ENCODE measurements around the gene CD207.
A peak's percentile ranks its signal among the peaks of the same experiment; 100 is the strongest.
"Not testable (repeated sequence)": the region's sequence is repeated elsewhere in the genome, so short reads cannot be mapped to it uniquely, and the experiment has no call there.

CD207 gene

DNA sequence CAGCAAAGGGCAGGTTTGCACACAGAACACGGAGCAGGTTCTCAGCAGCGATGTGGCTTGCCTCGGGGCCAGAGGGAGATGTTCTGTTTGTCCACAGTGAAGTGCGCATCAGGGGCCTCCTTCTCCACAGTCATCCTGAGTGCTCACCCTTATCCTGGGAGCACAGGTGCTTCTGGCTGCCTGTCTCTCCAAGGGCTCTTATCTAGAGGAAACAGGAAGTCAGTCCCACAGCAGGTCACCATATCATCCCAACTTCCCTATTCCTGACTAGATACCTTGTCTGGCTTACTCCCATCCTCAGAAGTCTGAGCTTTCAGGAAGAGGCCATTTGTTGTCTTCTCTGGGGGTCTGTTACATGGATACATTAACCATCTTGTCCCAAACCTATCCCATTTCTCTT is at the start of gene CD207:
CD207 (minus strand) TSS at position 174 of the 400 bp plus-strand sequence; CDS start at position 134, 40 bp downstream.
- DNase-seq (ENCODE audit: insufficient read length, low spot score) (no peak), FAIRE-seq (no peak)
- TF ChIP-seq, protein P1, sequence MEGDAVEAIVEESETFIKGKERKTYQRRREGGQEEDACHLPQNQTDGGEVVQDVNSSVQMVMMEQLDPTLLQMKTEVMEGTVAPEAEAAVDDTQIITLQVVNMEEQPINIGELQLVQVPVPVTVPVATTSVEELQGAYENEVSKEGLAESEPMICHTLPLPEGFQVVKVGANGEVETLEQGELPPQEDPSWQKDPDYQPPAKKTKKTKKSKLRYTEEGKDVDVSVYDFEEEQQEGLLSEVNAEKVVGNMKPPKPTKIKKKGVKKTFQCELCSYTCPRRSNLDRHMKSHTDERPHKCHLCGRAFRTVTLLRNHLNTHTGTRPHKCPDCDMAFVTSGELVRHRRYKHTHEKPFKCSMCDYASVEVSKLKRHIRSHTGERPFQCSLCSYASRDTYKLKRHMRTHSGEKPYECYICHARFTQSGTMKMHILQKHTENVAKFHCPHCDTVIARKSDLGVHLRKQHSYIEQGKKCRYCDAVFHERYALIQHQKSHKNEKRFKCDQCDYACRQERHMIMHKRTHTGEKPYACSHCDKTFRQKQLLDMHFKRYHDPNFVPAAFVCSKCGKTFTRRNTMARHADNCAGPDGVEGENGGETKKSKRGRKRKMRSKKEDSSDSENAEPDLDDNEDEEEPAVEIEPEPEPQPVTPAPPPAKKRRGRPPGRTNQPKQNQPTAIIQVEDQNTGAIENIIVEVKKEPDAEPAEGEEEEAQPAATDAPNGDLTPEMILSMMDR (IDR thresholded peaks at IDR 0.05; ENCODE audit: insufficient read depth, missing control alignments), result no peak

DNA sequence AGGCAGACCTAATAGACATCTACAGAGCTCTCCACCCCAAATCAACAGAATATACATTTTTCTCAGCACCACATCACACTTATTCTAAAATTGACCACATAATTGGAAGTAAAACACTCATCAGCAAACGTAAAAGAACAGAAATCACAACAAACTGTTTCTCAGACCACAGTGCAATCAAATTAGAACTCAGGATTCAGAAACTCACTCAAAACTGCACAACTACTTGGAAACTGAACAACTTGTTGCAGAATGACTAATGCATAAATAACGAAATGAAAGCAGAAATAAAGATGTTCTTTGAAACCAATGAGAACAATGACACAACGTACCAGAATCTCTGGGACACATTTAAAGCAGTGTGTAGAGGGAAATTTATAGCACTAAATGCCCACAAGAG is 42.9 kb upstream of the CD207 start:
- DNase-seq (ENCODE audit: insufficient read length, low spot score); FAIRE-seq: not testable (repeated sequence)

DNA sequence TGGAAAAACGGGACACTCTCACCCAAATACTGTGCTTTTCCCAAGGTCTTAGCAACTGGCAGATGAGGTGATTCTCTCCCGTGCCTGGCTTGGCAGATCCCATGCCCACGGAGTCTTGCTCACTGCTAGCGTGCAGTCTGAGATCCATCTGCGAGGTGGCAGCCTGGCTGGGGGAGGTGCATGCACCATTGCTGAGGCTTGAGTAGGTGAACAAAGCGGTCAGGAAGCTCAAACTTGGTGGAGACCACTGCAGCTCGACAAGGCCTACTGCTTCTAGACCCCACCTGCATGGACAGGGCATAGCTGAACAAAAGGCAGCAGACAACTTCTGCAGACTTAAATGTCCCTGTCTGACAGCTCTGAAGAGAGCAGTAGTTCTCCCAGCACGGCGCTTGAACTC is 40.5 kb upstream of the CD207 start:
- FAIRE-seq; DNase-seq (ENCODE audit: insufficient read length, low spot score): not testable (repeated sequence)

DNA sequence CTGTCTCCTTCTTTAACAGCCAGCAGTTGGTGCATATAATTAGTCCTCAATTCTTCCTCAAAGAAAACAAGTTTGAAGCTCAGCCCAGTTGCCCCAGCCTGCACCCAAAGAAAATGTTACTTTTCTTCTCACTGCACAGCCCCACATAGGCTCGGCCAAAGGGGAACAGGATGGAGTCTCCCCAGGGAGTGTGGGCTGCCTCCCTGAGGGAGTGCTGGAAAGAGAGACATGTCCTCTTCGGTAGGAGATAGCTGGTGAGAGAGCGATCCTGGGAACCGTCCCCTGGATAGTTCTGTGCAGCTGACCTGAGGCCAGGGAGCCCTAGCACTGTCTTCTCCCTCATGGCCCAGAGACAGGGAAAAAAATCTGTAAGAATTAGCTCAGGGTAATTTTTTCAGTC is 37.9 kb upstream of the CD207 start:
- FAIRE-seq, result no peak
- TF ChIP-seq, protein P1 (IDR thresholded peaks at IDR 0.05; ENCODE audit: insufficient read depth, missing control alignments), result no peak
- no peak for DNase-seq (ENCODE audit: insufficient read length, low spot score)

DNA sequence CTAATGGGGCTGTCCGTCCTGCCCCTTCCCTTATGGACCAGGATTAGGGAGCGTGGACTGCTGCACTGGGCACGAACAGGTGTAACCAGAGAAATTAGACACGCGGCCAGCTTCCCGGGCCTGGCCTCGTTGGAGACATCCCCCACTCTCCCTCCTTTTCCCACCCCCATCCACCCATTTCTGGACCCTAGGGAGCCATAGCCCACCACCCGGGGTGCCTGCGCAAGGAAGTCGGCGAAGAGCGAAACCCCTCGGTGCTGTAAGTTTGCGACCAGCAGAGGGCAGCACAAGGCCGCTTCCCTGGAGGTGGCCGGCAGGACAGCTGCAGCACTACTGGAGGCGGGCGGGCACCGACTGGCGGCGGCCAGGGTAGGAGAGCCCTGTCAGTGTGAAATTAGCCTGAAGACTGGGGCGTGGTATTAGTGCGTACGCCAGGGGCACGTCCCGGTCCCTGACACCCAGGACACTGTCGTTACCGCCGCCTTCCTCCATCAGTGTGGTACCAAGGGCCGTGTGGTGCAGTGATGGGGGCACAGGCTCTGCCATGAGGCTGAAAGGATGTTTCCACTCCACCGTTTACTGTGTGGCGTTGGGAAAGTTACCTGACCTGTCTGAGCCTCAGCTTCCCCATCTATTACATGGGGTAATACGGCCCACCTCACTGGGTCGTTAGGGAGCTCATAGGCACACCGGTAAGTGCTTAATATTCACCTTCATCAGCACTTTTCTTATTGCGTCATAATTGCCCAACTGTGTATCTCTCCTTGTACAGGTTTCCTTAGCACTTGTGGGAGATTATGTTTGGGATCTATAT is 36.0 kb upstream of the CD207 start:
- DNase-seq (ENCODE audit: insufficient read length, low spot score) (peak; percentile 61), FAIRE-seq (no peak)
- TF ChIP-seq, protein P1 (IDR thresholded peaks at IDR 0.05; ENCODE audit: insufficient read depth, missing control alignments), result peak; percentile 85

DNA sequence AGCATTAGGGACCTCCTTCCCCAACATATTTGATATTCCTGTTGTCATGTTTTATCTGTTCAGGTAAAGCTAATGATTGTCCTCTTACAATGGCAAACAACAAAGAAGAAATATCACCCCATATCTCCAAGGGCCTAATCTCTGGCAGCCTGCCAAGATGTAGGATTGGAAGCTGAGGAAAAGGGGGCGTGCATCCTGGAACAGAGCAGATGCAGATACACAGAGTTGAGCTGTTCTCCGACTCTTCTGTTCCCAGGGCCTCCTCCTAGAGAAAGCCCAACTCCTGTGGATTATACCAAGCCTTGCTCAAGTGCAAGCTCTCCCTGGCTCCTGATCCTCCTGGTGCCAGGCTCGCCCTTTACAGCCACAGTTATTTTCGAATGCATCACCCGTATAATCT is 35.2 kb upstream of the CD207 start:
- FAIRE-seq (no peak), DNase-seq (ENCODE audit: insufficient read length, low spot score) (no peak)
- TF ChIP-seq, protein P1 (IDR thresholded peaks at IDR 0.05; ENCODE audit: insufficient read depth, missing control alignments), result no peak

DNA sequence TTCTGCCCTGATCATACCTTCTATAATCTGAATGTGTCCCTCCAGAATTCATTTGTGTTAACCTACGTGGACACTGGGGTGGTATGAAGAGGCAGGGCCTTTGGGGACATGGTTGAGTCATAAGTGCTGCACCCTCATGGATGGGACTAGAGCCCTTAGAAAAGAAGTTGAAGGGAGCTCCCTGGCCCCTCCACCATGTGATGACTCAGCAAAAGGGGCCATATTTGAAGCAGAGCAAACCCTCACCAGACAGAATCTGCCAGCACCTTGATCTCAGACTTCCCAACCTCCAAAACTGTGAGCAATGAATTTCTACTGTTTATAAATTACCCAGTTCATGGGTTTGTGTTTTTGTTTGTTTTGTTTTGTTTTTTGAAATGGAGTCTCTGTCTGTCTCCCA is 33.4 kb upstream of the CD207 start:
- DNase-seq (ENCODE audit: insufficient read length, low spot score) (no peak), FAIRE-seq (no peak)
- TF ChIP-seq, protein P1 (IDR thresholded peaks at IDR 0.05; ENCODE audit: insufficient read depth, missing control alignments), result no peak

DNA sequence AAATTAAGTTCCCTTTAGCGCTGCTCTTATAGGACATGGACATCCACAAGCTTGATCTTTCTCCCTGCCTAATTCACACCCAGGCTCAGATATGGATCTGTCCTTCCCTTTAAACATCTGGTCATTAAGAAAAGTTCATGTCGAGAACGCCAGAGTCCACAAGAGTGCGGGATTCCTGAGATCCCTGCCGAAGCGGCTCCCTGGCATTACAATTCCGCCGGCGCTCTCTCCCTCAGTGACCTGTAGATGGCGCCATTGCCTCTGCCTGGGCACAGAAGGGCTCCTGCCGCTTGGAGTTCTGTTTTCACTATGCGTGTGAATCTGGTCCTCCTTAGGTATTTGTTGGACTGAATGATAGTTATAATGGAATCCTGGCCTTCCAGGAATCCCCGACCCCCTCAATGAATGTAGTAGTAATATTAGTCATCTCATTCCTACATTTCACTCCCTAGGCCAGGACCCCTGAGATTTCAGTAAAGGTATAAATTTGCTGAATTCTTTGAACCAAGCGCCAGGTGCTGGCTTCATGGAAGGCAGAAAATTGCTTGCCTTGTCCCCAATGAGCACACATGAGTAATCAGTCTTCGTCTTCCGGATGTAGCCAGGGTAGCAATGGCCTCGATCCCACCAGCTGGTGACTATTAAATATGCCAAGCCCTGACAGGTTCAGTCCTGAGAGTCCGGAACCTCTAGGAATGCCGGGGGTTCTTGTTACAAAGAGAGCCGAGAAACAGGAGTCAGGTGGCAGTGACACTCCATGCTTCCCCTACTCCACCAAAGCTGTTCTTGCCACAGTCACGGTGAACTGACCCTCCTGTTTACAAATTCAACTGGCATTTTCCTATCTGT is 26.4 kb upstream of the CD207 start:
- DNase-seq (ENCODE audit: insufficient read length, low spot score), result peak; percentile 59
- TF ChIP-seq, protein P1 (IDR thresholded peaks at IDR 0.05; ENCODE audit: insufficient read depth, missing control alignments), result peak; percentile 91
- FAIRE-seq, result no peak
